HUES64 (cell line): ENCODE data around the gene TMEM267.
"Not testable (repeated sequence)": the region's sequence is repeated elsewhere in the genome, so short reads cannot be mapped to it uniquely, and the experiment has no call there.

Experiments used
- H3K27ac ChIP-seq: 2 replicates; pipeline ENCODE4 v1.7.0; 2013; ENCODE audit warnings: low read depth, low read length, inconsistent platforms
- H3K27me3 ChIP-seq: 2 replicates; pipeline ENCODE4 v1.6.1; 2013; ENCODE audit warnings: mild to moderate bottlenecking, low read length; ENCODE audit not compliant: insufficient read depth
- H3K36me3 ChIP-seq: 2 replicates; pipeline ENCODE4 v1.6.1; 2013; ENCODE audit warnings: mild to moderate bottlenecking, low read length; ENCODE audit not compliant: insufficient read depth
- H3K4me1 ChIP-seq: 2 replicates; pipeline ENCODE4 v1.6.1; 2013; ENCODE audit warnings: mild to moderate bottlenecking, low read length, moderate library complexity; ENCODE audit not compliant: insufficient read depth
- H3K4me3 ChIP-seq: 2 replicates; pipeline ENCODE4 v1.5.1; 2013; ENCODE audit warnings: mild to moderate bottlenecking, low read length, moderate library complexity
- H3K9ac ChIP-seq: 2 replicates; pipeline ENCODE4 v1.6.1; 2013; ENCODE audit warnings: mild to moderate bottlenecking, low read depth, low read length
- H3K9me3 ChIP-seq: 2 replicates; pipeline ENCODE4 v1.6.1; 2013; ENCODE audit warnings: low read depth, low read length; ENCODE audit not compliant: insufficient read depth
- WGBS: fragments of 150-250, 120-280 bp; methylation state at CpG from one replicate; pipeline ENCODE4 v1.1.7; 2013; ENCODE audit warnings: missing lambda C conversion rate; 5-methylcytosine and 5-hydroxymethylcytosine counted together

The TMEM267 gene

GRCh38 chr5:43497311-43498104 lies 13.8 kb upstream of the TMEM267 start:
- no peak overlapping the region for H3K4me3 ChIP-seq
- no peak overlapping the region for H3K27ac ChIP-seq
- WGBS: 94% methylated on average over 5 of the region's 5 CpGs
- H3K36me3 ChIP-seq: peaks cover 43% of the 10 kb centered on the region
- H3K27me3 ChIP-seq: no peaks in the 10 kb centered on the region
- no peaks in the 10 kb centered on the region for H3K4me1 ChIP-seq
- no peaks in the 10 kb centered on the region for H3K9me3 ChIP-seq
- no peak overlapping the region for H3K9ac ChIP-seq

GRCh38 chr5:43491326-43491725 lies 7.7 kb upstream of the TMEM267 start:
- H3K36me3 ChIP-seq: peaks cover 77% of the 10 kb centered on the region
- H3K4me3 ChIP-seq: no peak overlapping the region
- no peaks in the 10 kb centered on the region for H3K27me3 ChIP-seq
- WGBS: no CpG with 5 or more reads among the region's 1 CpG
- no peaks in the 10 kb centered on the region for H3K4me1 ChIP-seq
- H3K27ac ChIP-seq: no peak overlapping the region
- H3K9ac ChIP-seq: no peak overlapping the region
- H3K9me3 ChIP-seq: no peaks in the 10 kb centered on the region

GRCh38 chr5:43486353-43486752 lies 2.7 kb upstream of the TMEM267 start:
- Histone ChIP-seq H3K9ac (no peak overlapping the region), H3K36me3 (peaks cover 45% of the 10 kb centered on the region), H3K9me3 (no peaks in the 10 kb centered on the region), H3K4me1 (peaks cover 11% of the 10 kb centered on the region; the same call in 1 of the 2 replicates), H3K4me3 (no peak overlapping the region), H3K27ac (no peak overlapping the region), H3K27me3 (no peaks in the 10 kb centered on the region)
- WGBS: 100% methylated on average over 1 of the region's 3 CpGs

GRCh38 chr5:43485406-43485805 lies 1.7 kb upstream of the TMEM267 start:
- peaks cover 11% of the 10 kb centered on the region; the same call in 1 of the 2 replicates for H3K4me1 ChIP-seq
- peaks cover 36% of the 10 kb centered on the region for H3K36me3 ChIP-seq
- no peak overlapping the region for H3K9ac ChIP-seq
- no peaks in the 10 kb centered on the region for H3K27me3 ChIP-seq
- 95% methylated on average over 2 of the region's 2 CpGs for WGBS
- H3K4me3 ChIP-seq: no peak overlapping the region
- no peak overlapping the region for H3K27ac ChIP-seq
- H3K9me3 ChIP-seq: no peaks in the 10 kb centered on the region

- WGBS: 5% methylated on average over 32 of the region's 32 CpGs
- no peaks in the 10 kb centered on the region for H3K9me3 ChIP-seq
- peak overlapping the region; percentile 85 for H3K27ac ChIP-seq
- no peaks in the 10 kb centered on the region for H3K27me3 ChIP-seq
- H3K4me3 ChIP-seq: peak overlapping the region; percentile 82
- peaks cover 11% of the 10 kb centered on the region; the same call in 1 of the 2 replicates for H3K4me1 ChIP-seq
- H3K9ac ChIP-seq: peak overlapping the region; percentile 86
- peaks cover 24% of the 10 kb centered on the region for H3K36me3 ChIP-seq
These were observed 613 bp upstream of the TMEM267 start for GRCh38 chr5:43484106-43484849.

- H3K27me3 ChIP-seq: no peaks in the 10 kb centered on the region
- H3K27ac ChIP-seq: peak overlapping the region; percentile 85; the same call in 1 of the 2 replicates
- no peaks in the 10 kb centered on the region for H3K9me3 ChIP-seq
- peak overlapping the region; percentile 86 for H3K9ac ChIP-seq
- H3K36me3 ChIP-seq: peaks cover 9% of the 10 kb centered on the region; the same call in 1 of the 2 replicates
- peaks cover 11% of the 10 kb centered on the region; the same call in 1 of the 2 replicates for H3K4me1 ChIP-seq
- 53% methylated on average over 6 of the region's 6 CpGs for WGBS
- peak overlapping the region; percentile 82 for H3K4me3 ChIP-seq
These were observed 971 bp downstream of the TMEM267 start for GRCh38 chr5:43482490-43483297.

GRCh38 chr5:43469671-43470391 lies 13.8 kb downstream of the TMEM267 start:
- Histone ChIP-seq H3K36me3 (peaks cover 10% of the 10 kb centered on the region; the same call in 1 of the 2 replicates), H3K9me3 (peaks cover 22% of the 10 kb centered on the region; the same call in 1 of the 2 replicates), H3K4me1 (no peaks in the 10 kb centered on the region), H3K4me3 (no peak overlapping the region), H3K27ac (no peak overlapping the region), H3K9ac (no peak overlapping the region), H3K27me3 (no peaks in the 10 kb centered on the region)
- 91% methylated on average over 6 of the region's 6 CpGs for WGBS

- peaks cover 10% of the 10 kb centered on the region; the same call in 1 of the 2 replicates for H3K36me3 ChIP-seq
These were observed 16.6 kb downstream of the TMEM267 start for GRCh38 chr5:43467100-43467499.

GRCh38 chr5:43465455-43465854 lies 18.2 kb downstream of the TMEM267 start:
- H3K4me1 ChIP-seq, H3K36me3 ChIP-seq, H3K4me3 ChIP-seq, H3K9ac ChIP-seq, H3K27me3 ChIP-seq, H3K27ac ChIP-seq: not testable (repeated sequence)
- H3K9me3 ChIP-seq: peaks cover 17% of the 10 kb centered on the region; the same call in 1 of the 2 replicates
- 100% methylated on average over 2 of the region's 3 CpGs for WGBS

More at GRCh38 chr5:43467100-43467499, 16.6 kb downstream of the TMEM267 start:
- no peak overlapping the region for H3K4me3 ChIP-seq
- no peak overlapping the region for H3K27ac ChIP-seq
- H3K9ac ChIP-seq: no peak overlapping the region
- H3K4me1 ChIP-seq: no peaks in the 10 kb centered on the region
- H3K27me3 ChIP-seq: no peaks in the 10 kb centered on the region
- peaks cover 22% of the 10 kb centered on the region; the same call in 1 of the 2 replicates for H3K9me3 ChIP-seq

GRCh38 chr5:43461066-43461465 lies 22.6 kb downstream of the TMEM267 start:
- no peaks in the 10 kb centered on the region for H3K4me1 ChIP-seq
- H3K36me3 ChIP-seq: no peaks in the 10 kb centered on the region
- 100% methylated on average over 1 of the region's 1 CpG for WGBS
- peaks cover 15% of the 10 kb centered on the region for H3K9me3 ChIP-seq
- no peak overlapping the region for H3K4me3 ChIP-seq
- H3K27me3 ChIP-seq: no peaks in the 10 kb centered on the region
- H3K9ac ChIP-seq: no peak overlapping the region
- H3K27ac ChIP-seq: no peak overlapping the region
